Endodermal cell (in vitro differentiated cells): ENCODE results near the gene SNTA1. TPM values are rescaled to one million over a fixed set of nuclear protein-coding genes. Genes with fewer than 3 reads are reported as not detected.

Experiments used
- DNase-seq: peaks from one replicate; pipeline ENCODE4 v3.0.0-alpha.2; 2017
- H3K27ac ChIP-seq: 2 replicates; pipeline ENCODE4 v1.5.1; 2013; ENCODE audit warnings: mild to moderate bottlenecking, low read depth, low read length, moderate library complexity
- H3K27me3 ChIP-seq: 2 replicates; pipeline ENCODE4 v1.6.1; 2013; ENCODE audit warnings: mild to moderate bottlenecking, low read length, moderate library complexity; ENCODE audit not compliant: insufficient read depth, control insufficient read depth, poor library complexity, severe bottlenecking
- H3K36me3 ChIP-seq: 2 replicates; pipeline ENCODE4 v1.7.0; 2013; ENCODE audit warnings: mild to moderate bottlenecking, low read length, moderate library complexity; ENCODE audit not compliant: control insufficient read depth, insufficient read depth
- H3K4me1 ChIP-seq: one replicate; pipeline ENCODE4 v1.7.0; 2013; ENCODE audit warnings: low read length; ENCODE audit not compliant: control insufficient read depth, insufficient read depth
- H3K4me3 ChIP-seq: 2 replicates; pipeline ENCODE4 v1.5.1; 2013; ENCODE audit warnings: mild to moderate bottlenecking, low read length, moderate library complexity
- H3K9ac ChIP-seq: 2 replicates; pipeline ENCODE4 v1.6.1; 2013; ENCODE audit warnings: mild to moderate bottlenecking, low read length, moderate library complexity; ENCODE audit not compliant: poor library complexity, severe bottlenecking; ENCODE audit errors: extremely low read depth
- H3K9me3 ChIP-seq: 2 replicates; pipeline ENCODE4 v1.6.1; 2013; ENCODE audit warnings: mild to moderate bottlenecking, low read length, moderate library complexity; ENCODE audit not compliant: control insufficient read depth
- H3K27ac Mint-ChIP-seq: 2 replicates; pipeline ENCODE4 v1.8.0; 2020; ENCODE audit warnings: mixed read lengths
- H3K27me3 Mint-ChIP-seq: 2 replicates; pipeline ENCODE4 v1.8.0; 2021; ENCODE audit warnings: mild to moderate bottlenecking, mixed read lengths; ENCODE audit not compliant: insufficient read depth
- H3K36me3 Mint-ChIP-seq: 2 replicates; pipeline ENCODE4 v1.8.0; 2020; ENCODE audit warnings: low read depth, mixed read lengths
- H3K4me1 Mint-ChIP-seq: 2 replicates; pipeline ENCODE4 v1.8.0; 2020; ENCODE audit warnings: mixed read lengths
- H3K4me3 Mint-ChIP-seq: 2 replicates; pipeline ENCODE4 v1.8.0; 2020; ENCODE audit warnings: mild to moderate bottlenecking, moderate library complexity, mixed read lengths
- H3K9me3 Mint-ChIP-seq: 2 replicates; pipeline ENCODE4 v1.8.0; 2020; ENCODE audit warnings: mild to moderate bottlenecking, mixed read lengths
- WGBS, 2 experiments: methylation state at CpG; one replicate each; pipeline versions ENCODE4 v1.1.5 to v1.1.7; 2013; ENCODE audit warnings: missing lambda C conversion rate in 2 of 2, mixed read lengths in 1 of 2; ENCODE audit not compliant: insufficient coverage in 1 of 2, insufficient read length in 1 of 2; 5-methylcytosine and 5-hydroxymethylcytosine counted together
- total RNA-seq, 2 donors: library from RNA; stranded (reverse); fragmentation: NEBNext Ultra II Directional in 1 of 2; extraction: Animal tissue kit (Norgen Biotek cat#: 25700) in 1 of 2; gene quantifications; 2 replicates in 1 of 2; 3 replicates in 1 of 2; pipeline ENCODE4 v1.2.1, GENCODE V29; 2021
- TF ChIP-seq, protein P1 (sequence below): fragments of 200-600 bp; sonication (generic); conservative IDR thresholded peaks from 2 replicates; pipeline ENCODE4 v1.5.0; 2021; ENCODE audit warnings: antibody characterized with exemption, mild to moderate bottlenecking

Gene SNTA1
- total RNA-seq, 2 donors from 2014 or later, result 4.6 to 8.2 TPM

DNA sequence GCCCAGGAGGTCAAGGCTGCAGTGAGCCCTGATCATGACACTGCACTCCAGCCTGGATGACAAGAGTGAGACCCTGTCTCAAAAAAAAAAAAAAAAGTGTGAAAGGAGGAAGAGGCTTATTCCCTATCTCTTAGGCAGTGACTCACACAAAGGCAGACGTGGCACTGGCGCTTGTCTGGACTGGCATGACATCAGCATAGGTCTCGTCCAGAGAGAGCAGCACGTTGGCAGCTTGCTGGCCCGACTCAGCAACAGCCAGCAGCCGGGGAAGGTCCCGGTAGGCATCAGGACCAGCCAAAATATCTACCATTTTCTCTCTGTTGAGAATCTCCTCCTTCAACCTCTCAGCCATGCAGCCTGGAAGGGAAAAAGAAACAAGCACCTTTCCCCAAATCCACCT, 56.4 kb downstream of the SNTA1 start:
- Mint-ChIP-seq H3K36me3 (peaks cover 73% of the 10 kb centered on the region), H3K9me3 (peaks cover 16% of the 10 kb centered on the region), H3K27ac (peak overlapping the region; percentile 48), H3K27me3 (no peaks in the 10 kb centered on the region), H3K4me3 (no peak overlapping the region), H3K4me1 (no peaks in the 10 kb centered on the region)
- Histone ChIP-seq H3K9ac (no peak overlapping the region), H3K27ac (no peak overlapping the region), H3K36me3 (peaks cover 58% of the 10 kb centered on the region), H3K27me3 (no peaks in the 10 kb centered on the region), H3K4me3 (no peak overlapping the region), H3K4me1 (no peaks in the 10 kb centered on the region), H3K9me3 (peaks cover 5% of the 10 kb centered on the region)
- TF ChIP-seq, protein P1, sequence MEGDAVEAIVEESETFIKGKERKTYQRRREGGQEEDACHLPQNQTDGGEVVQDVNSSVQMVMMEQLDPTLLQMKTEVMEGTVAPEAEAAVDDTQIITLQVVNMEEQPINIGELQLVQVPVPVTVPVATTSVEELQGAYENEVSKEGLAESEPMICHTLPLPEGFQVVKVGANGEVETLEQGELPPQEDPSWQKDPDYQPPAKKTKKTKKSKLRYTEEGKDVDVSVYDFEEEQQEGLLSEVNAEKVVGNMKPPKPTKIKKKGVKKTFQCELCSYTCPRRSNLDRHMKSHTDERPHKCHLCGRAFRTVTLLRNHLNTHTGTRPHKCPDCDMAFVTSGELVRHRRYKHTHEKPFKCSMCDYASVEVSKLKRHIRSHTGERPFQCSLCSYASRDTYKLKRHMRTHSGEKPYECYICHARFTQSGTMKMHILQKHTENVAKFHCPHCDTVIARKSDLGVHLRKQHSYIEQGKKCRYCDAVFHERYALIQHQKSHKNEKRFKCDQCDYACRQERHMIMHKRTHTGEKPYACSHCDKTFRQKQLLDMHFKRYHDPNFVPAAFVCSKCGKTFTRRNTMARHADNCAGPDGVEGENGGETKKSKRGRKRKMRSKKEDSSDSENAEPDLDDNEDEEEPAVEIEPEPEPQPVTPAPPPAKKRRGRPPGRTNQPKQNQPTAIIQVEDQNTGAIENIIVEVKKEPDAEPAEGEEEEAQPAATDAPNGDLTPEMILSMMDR, result no peak
- WGBS, 2 experiments, result 94 to 100% methylated on average over 2 to 7 of the region's 7 CpGs
- no peak for DNase-seq

DNA sequence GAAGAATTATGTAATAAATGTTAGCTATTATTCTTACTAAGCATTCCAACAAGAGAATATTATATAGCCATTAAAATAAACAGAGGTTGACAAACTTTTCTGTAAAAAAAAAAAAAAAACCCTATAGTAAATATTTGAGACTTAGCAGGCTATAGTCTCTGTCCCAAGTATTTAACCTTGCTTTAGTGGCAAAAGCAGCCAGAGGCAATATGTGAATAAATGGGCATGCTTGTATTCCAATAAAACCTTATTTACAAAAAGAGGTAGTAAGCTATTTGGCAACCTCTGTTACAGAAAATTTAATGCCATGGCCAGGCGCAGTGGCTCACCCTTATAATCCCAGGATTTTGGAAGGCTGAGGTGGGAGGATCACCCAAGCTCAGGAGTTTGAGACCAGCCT, 56.9 kb downstream of the SNTA1 start:
- Histone ChIP-seq H3K4me1 (no peaks in the 10 kb centered on the region), H3K27me3 (no peaks in the 10 kb centered on the region), H3K36me3 (peaks cover 58% of the 10 kb centered on the region), H3K9ac (no peak overlapping the region), H3K27ac (no peak overlapping the region), H3K4me3 (no peak overlapping the region), H3K9me3 (peaks cover 5% of the 10 kb centered on the region)
- Mint-ChIP-seq H3K36me3 (peaks cover 73% of the 10 kb centered on the region), H3K4me1 (no peaks in the 10 kb centered on the region), H3K27ac (no peak overlapping the region), H3K27me3 (no peaks in the 10 kb centered on the region), H3K9me3 (peaks cover 16% of the 10 kb centered on the region), H3K4me3 (no peak overlapping the region)
- WGBS, 2 experiments, result 100% methylated on average over 1 of the region's 1 CpG
- TF ChIP-seq, protein P1, result no peak
- DNase-seq, result no peak

DNA sequence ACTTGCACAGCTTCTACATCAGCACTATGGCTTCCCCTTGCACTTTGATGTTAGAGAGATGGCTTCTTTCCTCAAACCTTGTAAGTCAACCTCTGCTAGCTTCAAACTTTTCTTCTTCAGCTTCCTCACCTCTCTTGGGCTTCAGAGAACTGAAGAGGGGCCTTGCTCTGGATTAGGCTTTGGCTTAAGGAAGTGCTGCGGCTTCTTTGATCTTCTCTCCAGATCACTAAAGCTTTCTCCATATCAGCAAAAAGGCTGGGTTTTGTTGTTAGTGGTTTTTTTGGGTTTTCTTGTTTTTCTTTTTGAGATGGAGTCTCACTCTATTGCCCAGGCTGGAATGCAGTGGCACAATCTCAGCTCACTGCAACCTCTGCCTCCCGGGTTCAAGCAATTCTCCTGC, 66.2 kb downstream of the SNTA1 start:
- TF ChIP-seq, protein P1, result no peak
- Mint-ChIP-seq H3K9me3 (no peaks in the 10 kb centered on the region), H3K4me3 (no peak overlapping the region), H3K36me3 (peaks cover 73% of the 10 kb centered on the region), H3K4me1 (no peaks in the 10 kb centered on the region), H3K27ac (no peak overlapping the region), H3K27me3 (no peaks in the 10 kb centered on the region)
- H3K9me3 ChIP-seq, result peaks cover 7% of the 10 kb centered on the region
- peaks cover 66% of the 10 kb centered on the region for H3K36me3 ChIP-seq
- no peak overlapping the region for H3K4me3 ChIP-seq
- no peak overlapping the region for H3K27ac ChIP-seq
- no peaks in the 10 kb centered on the region for H3K4me1 ChIP-seq
- H3K9ac ChIP-seq, result no peak overlapping the region
- DNase-seq, result no peak
- WGBS, 2 experiments, result 100% methylated on average over 1 to 2 of the region's 2 CpGs
- H3K27me3 ChIP-seq, result no peaks in the 10 kb centered on the region
